ENCODE results near the gene CUEDC1. TPM values are rescaled to one million over a fixed set of nuclear protein-coding genes. Genes with fewer than 3 reads are reported as not detected.

CUEDC1 gene
- total RNA-seq, 3 donors from 2014 or later: 13.0 to 18.0 (median 14.5) TPM

DNA sequence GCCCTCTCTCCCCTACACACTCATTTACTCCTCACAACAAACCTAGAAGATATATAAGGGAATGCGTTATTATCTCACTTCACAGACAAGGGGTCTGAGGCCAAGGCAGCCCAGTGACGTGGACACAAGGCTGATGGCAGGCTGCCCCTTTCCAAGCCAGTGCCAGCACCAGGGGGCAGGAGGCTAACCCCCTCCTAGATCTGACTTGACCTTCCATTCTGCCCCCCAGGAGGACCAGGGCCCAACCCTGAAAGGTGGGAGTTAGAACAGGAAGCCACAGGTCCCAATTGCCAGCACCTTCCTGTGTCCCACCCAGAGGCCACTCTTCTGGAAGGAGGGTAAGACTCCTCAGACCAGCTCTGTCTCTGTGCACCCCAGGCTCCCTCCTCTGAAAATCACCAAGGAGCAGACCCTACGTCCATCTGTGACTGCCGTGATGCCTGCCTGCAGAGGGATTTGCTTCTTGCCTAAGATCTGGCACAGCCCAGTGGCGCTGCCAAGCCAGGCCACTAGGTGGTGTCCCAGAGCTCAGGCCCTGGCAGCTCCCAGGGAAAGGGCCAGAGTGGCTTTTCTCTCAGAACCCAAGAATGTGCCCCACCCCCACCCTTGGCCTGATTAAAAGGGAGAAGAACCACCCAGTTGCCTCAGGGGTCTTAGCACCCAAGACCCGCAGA lies 62.9 kb downstream of the CUEDC1 start:
- no peaks in the 10 kb centered on the region for H3K27me3 ChIP-seq
- intact Hi-C loops (cut with DNase I; ENCODE audit: low total_unique reads): no loop called here
- H3K4me1 ChIP-seq: peaks cover 0 to 41% of the 10 kb centered on the region in 2 donors
- H3K9me3 ChIP-seq: no peaks in the 10 kb centered on the region
- DNase-seq (ENCODE audit: low spot score in 2 of 2): peak; percentile 84 to 87
- TF ChIP-seq, protein P1, sequence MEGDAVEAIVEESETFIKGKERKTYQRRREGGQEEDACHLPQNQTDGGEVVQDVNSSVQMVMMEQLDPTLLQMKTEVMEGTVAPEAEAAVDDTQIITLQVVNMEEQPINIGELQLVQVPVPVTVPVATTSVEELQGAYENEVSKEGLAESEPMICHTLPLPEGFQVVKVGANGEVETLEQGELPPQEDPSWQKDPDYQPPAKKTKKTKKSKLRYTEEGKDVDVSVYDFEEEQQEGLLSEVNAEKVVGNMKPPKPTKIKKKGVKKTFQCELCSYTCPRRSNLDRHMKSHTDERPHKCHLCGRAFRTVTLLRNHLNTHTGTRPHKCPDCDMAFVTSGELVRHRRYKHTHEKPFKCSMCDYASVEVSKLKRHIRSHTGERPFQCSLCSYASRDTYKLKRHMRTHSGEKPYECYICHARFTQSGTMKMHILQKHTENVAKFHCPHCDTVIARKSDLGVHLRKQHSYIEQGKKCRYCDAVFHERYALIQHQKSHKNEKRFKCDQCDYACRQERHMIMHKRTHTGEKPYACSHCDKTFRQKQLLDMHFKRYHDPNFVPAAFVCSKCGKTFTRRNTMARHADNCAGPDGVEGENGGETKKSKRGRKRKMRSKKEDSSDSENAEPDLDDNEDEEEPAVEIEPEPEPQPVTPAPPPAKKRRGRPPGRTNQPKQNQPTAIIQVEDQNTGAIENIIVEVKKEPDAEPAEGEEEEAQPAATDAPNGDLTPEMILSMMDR (IDR thresholded peaks at IDR 0.05): peak; percentile 89 to 97 (median 94)
- TF ChIP-seq POLR2AphosphoS5 (IDR thresholded peaks at IDR 0.05): no peak
- H3K36me3 ChIP-seq: no peaks in the 10 kb centered on the region
- H3K27ac ChIP-seq: peak overlapping the region; percentile 92 to 95
- H3K4me3 ChIP-seq: no peak overlapping the region

DNA sequence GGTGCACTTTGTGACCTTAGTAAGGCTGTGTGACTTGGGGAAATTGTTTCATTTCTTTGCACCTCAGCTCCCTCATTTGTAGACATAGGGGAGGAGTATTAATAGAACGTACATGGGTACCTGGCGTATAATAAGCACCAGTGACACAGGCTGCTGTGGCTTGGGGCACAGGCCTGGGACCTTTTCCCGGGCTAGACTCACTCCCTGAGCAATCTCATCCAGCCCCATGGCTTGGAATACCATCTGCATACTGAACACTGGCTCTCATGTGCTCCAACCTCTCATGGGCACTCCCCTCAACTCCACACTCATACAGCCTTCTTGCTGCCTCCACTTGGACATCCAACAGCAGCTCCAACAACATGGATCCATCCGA lies 64.4 kb downstream of the CUEDC1 start:
- no peak for TF ChIP-seq POLR2A (IDR thresholded peaks at IDR 0.05)
- TF ChIP-seq, protein P1 (IDR thresholded peaks at IDR 0.05): no peak
- TF ChIP-seq POLR2AphosphoS5 (IDR thresholded peaks at IDR 0.05): no peak
- no peaks in the 10 kb centered on the region for H3K9me3 ChIP-seq
- peak overlapping the region; percentile 92 to 95 for H3K27ac ChIP-seq
- no peaks in the 10 kb centered on the region for H3K27me3 ChIP-seq
- no peaks in the 10 kb centered on the region for H3K36me3 ChIP-seq
- peaks cover 0 to 39% of the 10 kb centered on the region in 2 donors for H3K4me1 ChIP-seq
- intact Hi-C loops (cut with DNase I; ENCODE audit: low total_unique reads): no loop called here
- H3K4me3 ChIP-seq: no peak overlapping the region
- DNase-seq (ENCODE audit: low spot score in 2 of 2): no peak

DNA sequence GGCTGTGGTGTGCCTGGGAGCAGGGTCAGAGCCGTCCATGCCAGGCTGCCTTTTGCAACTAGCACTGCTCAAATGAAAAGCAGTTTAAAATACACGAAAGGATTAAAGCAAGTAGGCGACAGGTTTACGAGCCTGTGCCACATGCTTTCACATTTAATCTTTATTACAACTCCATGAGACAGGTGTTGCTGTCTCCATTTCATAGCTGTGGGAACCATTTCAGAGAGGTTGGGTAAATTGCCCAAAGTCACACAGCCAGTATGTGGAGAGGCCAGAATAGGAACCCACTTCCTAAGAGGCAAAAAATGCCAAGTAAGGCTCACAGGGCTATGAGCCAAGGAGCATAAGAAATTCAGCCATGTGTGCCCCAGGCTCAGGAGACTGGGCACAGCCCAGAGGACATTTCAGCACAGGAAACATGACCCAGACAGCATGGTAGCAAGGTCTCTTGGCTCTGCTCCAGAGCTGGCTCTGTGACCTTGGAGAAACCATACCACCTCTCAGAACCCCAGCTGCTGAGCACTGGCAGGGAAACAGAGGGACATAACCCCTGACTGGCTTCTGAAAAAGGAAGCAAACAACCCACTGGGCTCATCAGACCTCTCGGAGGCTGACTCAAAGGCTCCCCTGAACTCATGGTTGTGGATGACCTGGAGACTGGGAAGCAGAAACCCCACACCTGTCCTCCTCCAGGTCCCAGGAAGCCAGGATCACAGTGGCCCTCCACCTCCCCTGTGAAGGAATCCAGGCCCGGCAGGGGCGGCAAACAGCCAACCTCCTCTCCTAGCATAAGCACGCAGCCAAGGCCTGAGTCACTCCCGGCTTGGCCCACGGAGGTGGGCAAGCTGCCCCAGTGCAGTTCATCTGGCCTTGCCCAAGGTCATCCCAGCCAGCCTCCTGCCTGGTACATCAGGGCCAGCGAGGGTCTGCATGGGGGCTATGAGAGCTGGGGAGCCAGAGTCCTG lies 65.0 kb downstream of the CUEDC1 start:
- no peak overlapping the region for H3K4me3 ChIP-seq
- H3K4me1 ChIP-seq: peaks cover 0 to 35% of the 10 kb centered on the region in 2 donors
- TF ChIP-seq, protein P1 (IDR thresholded peaks at IDR 0.05): peak in 2 of 3 donors; percentile 7 to 21
- peak in 2 of 3 donors; percentile 5 to 22 for TF ChIP-seq POLR2AphosphoS5 (IDR thresholded peaks at IDR 0.05)
- TF ChIP-seq POLR2A (IDR thresholded peaks at IDR 0.05): no peak
- no peaks in the 10 kb centered on the region for H3K9me3 ChIP-seq
- H3K27ac ChIP-seq: peak overlapping the region; percentile 92 to 95
- DNase-seq (ENCODE audit: low spot score in 2 of 2): peak; percentile 82 to 92
- H3K27me3 ChIP-seq: no peaks in the 10 kb centered on the region
- intact Hi-C loops (cut with DNase I; ENCODE audit: low total_unique reads): no loop called here
- no peaks in the 10 kb centered on the region for H3K36me3 ChIP-seq

DNA sequence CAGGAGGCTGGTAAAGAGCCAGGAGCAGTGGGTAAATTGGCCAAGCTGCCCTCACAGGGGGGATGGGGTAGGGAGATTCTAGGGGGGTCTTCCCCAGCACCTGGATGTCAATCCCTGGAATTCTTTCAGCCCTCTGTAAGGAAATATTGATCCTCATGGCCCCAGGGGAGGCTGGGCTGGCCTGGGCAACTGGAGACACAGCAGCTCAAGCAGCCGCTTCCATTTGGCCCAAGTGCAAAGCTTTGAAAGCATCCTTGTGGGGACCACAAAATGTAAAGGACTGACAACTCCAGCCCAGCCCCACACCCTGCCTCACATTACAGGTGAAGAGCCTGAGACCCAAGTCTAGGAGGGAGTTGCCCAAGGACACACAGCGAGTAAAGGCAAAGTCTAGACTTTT lies 66.0 kb downstream of the CUEDC1 start:
- no peaks in the 10 kb centered on the region for H3K9me3 ChIP-seq
- TF ChIP-seq POLR2A (IDR thresholded peaks at IDR 0.05): no peak
- TF ChIP-seq, protein P1 (IDR thresholded peaks at IDR 0.05): no peak
- no peak for TF ChIP-seq POLR2AphosphoS5 (IDR thresholded peaks at IDR 0.05)
- H3K4me1 ChIP-seq: peaks cover 0 to 35% of the 10 kb centered on the region in 2 donors
- no peaks in the 10 kb centered on the region for H3K27me3 ChIP-seq
- H3K27ac ChIP-seq: peak overlapping the region; percentile 92 to 95
- H3K36me3 ChIP-seq: no peaks in the 10 kb centered on the region
- intact Hi-C loops (cut with DNase I; ENCODE audit: low total_unique reads): no loop called here
- DNase-seq (ENCODE audit: low spot score in 2 of 2): no peak
- no peak overlapping the region for H3K4me3 ChIP-seq
